Measurements from ENCODE around the gene MGAT3. TPM values are rescaled to one million over a fixed set of nuclear protein-coding genes. Genes with fewer than 3 reads are reported as not detected.

Gene MGAT3
- total RNA-seq, 2 experiments from 2014 or later, result 0.17 TPM; not detected in 1

GRCh38 chr22:39429186-39429585 is 27.6 kb upstream of the MGAT3 start:
- H3K36me3 Mint-ChIP-seq (ENCODE audit: low read depth), result peaks cover 69% of the 10 kb centered on the region
- no peak for DNase-seq
- POLR2A ChIA-PET, result no interaction called here
- Histone ChIP-seq H3K27ac (ENCODE audit: low read depth in 1 of 2, low read length in 2 of 2) (no peak overlapping the region), H3K4me1 (ENCODE audit: insufficient read depth, low read length) (no peaks in the 10 kb centered on the region), H3K27me3 (ENCODE audit: control insufficient read depth in 1 of 2, insufficient read depth in 2 of 2, low read length in 2 of 2) (no peaks in the 10 kb centered on the region), H3K4me3 (ENCODE audit: low read length) (no peak overlapping the region), H3K36me3 (ENCODE audit: insufficient read depth, low read length) (peaks cover 73% of the 10 kb centered on the region), H3K9me3 (ENCODE audit: control insufficient read depth in 1 of 2, insufficient read depth in 1 of 2, low read length in 2 of 2) (no peaks in the 10 kb centered on the region)
- H3K27me3 Mint-ChIP-seq, result no peaks in the 10 kb centered on the region
- CTCF ChIA-PET, result no interaction called here
- intact Hi-C loops (cut with DNase I, micrococcal nuclease), result no loop called here
- H3K4me1 Mint-ChIP-seq (ENCODE audit: low read depth), result no peaks in the 10 kb centered on the region
- no peak overlapping the region for H3K4me3 Mint-ChIP-seq
- no peak for ATAC-seq (ENCODE audit: poor library complexity)
- TF ChIP-seq CTCF (IDR thresholded peaks at IDR 0.05), result no peak
- no peak overlapping the region for H3K27ac Mint-ChIP-seq
- no peaks in the 10 kb centered on the region for H3K9me3 Mint-ChIP-seq

GRCh38 chr22:39429916-39430575 is 26.8 kb upstream of the MGAT3 start:
- H3K4me1 Mint-ChIP-seq (ENCODE audit: low read depth), result no peaks in the 10 kb centered on the region
- POLR2A ChIA-PET, result no interaction called here

GRCh38 chr22:39430576-39431150 is 26.1 kb upstream of the MGAT3 start:
- no peak overlapping the region for H3K27ac Mint-ChIP-seq
- ATAC-seq (ENCODE audit: poor library complexity) (no peak), DNase-seq (no peak)
- intact Hi-C loops (cut with DNase I, micrococcal nuclease), result no loop called here
- H3K4me3 Mint-ChIP-seq, result no peak overlapping the region
- H3K9me3 Mint-ChIP-seq, result no peaks in the 10 kb centered on the region
- no peaks in the 10 kb centered on the region for H3K27me3 Mint-ChIP-seq
- peaks cover 67% of the 10 kb centered on the region for H3K36me3 ChIP-seq (ENCODE audit: insufficient read depth, low read length)
- H3K4me1 ChIP-seq (ENCODE audit: insufficient read depth, low read length), result no peaks in the 10 kb centered on the region
- ChIA-PET CTCF (no interaction called here), POLR2A (no interaction called here)
- H3K4me3 ChIP-seq (ENCODE audit: low read length), result no peak overlapping the region
- H3K27ac ChIP-seq (ENCODE audit: low read depth in 1 of 2, low read length in 2 of 2), result no peak overlapping the region
- H3K36me3 Mint-ChIP-seq (ENCODE audit: low read depth), result peaks cover 60% of the 10 kb centered on the region
- no peaks in the 10 kb centered on the region for H3K27me3 ChIP-seq (ENCODE audit: control insufficient read depth in 1 of 2, insufficient read depth in 2 of 2, low read length in 2 of 2)
- no peaks in the 10 kb centered on the region for H3K9me3 ChIP-seq (ENCODE audit: control insufficient read depth in 1 of 2, insufficient read depth in 1 of 2, low read length in 2 of 2)
- no peaks in the 10 kb centered on the region for H3K4me1 Mint-ChIP-seq (ENCODE audit: low read depth)
- TF ChIP-seq CTCF (IDR thresholded peaks at IDR 0.05), result no peak

More at GRCh38 chr22:39429916-39430575, 26.8 kb upstream of the MGAT3 start:
- DNase-seq (no peak), ATAC-seq (ENCODE audit: poor library complexity) (no peak)
- Mint-ChIP-seq H3K27me3 (no peaks in the 10 kb centered on the region), H3K4me3 (no peak overlapping the region), H3K36me3 (ENCODE audit: low read depth) (peaks cover 63% of the 10 kb centered on the region), H3K9me3 (no peaks in the 10 kb centered on the region), H3K27ac (no peak overlapping the region)
- intact Hi-C loops (cut with DNase I, micrococcal nuclease), result no loop called here
- CTCF ChIA-PET, result no interaction called here
- no peak for TF ChIP-seq CTCF (IDR thresholded peaks at IDR 0.05)
- H3K27me3 ChIP-seq (ENCODE audit: control insufficient read depth in 1 of 2, insufficient read depth in 2 of 2, low read length in 2 of 2), result no peaks in the 10 kb centered on the region
- H3K9me3 ChIP-seq (ENCODE audit: control insufficient read depth in 1 of 2, insufficient read depth in 1 of 2, low read length in 2 of 2), result no peaks in the 10 kb centered on the region
- H3K27ac ChIP-seq (ENCODE audit: low read depth in 1 of 2, low read length in 2 of 2), result no peak overlapping the region
- H3K4me1 ChIP-seq (ENCODE audit: insufficient read depth, low read length), result no peaks in the 10 kb centered on the region
- H3K4me3 ChIP-seq (ENCODE audit: low read length), result no peak overlapping the region
- peaks cover 67% of the 10 kb centered on the region for H3K36me3 ChIP-seq (ENCODE audit: insufficient read depth, low read length)
